Neuronal stem cell (in vitro differentiated cells): ENCODE data around the gene FMC1.
A peak's percentile ranks its signal among the peaks of the same experiment; 100 is the strongest.
"Not testable (repeated sequence)": the region's sequence is repeated elsewhere in the genome, so short reads cannot be mapped to it uniquely, and the experiment has no call there.

Source experiments
- DNase-seq: peaks from one replicate; pipeline ENCODE4 v3.0.0-alpha.2; 2013; ENCODE audit warnings: low spot score
- H2AFZ ChIP-seq: one replicate; pipeline ENCODE4 v1.6.1; 2013; ENCODE audit warnings: mild to moderate bottlenecking, low read length, inconsistent platforms
- H2AK5ac ChIP-seq: 2 replicates; pipeline ENCODE4 v1.6.1; 2013; ENCODE audit warnings: low read depth, mild to moderate bottlenecking, inconsistent platforms, low read length, moderate library complexity, mixed read lengths
- H2BK120ac ChIP-seq: 2 replicates; pipeline ENCODE4 v1.6.1; 2013; ENCODE audit warnings: low read depth, mild to moderate bottlenecking, inconsistent platforms, low read length, moderate library complexity, mixed read lengths
- H2BK12ac ChIP-seq: one replicate; pipeline ENCODE4 v1.6.1; 2013; ENCODE audit warnings: low read length, inconsistent platforms
- H2BK15ac ChIP-seq: 2 replicates; pipeline ENCODE4 v1.6.1; 2013; ENCODE audit warnings: mild to moderate bottlenecking, low read length, inconsistent platforms, mixed read lengths
- H2BK5ac ChIP-seq: one replicate; pipeline ENCODE4 v1.6.1; 2013; ENCODE audit warnings: inconsistent platforms, mild to moderate bottlenecking, low read length, moderate library complexity
- H3K14ac ChIP-seq: one replicate; pipeline ENCODE4 v1.6.1; 2013; ENCODE audit warnings: low read length, inconsistent platforms
- H3K18ac ChIP-seq: 2 replicates; pipeline ENCODE4 v1.6.1; 2013; ENCODE audit warnings: low read length, inconsistent platforms
- H3K23ac ChIP-seq: 2 replicates; pipeline ENCODE4 v1.6.1; 2013; ENCODE audit warnings: low read depth, mild to moderate bottlenecking, mixed read lengths, low read length, inconsistent platforms; ENCODE audit not compliant: poor library complexity
- H3K27ac ChIP-seq: replicated peaks from 3 replicates; pipeline ENCODE4 v1.5.1; 2013; ENCODE audit warnings: low read length, inconsistent platforms
- H3K27me3 ChIP-seq, 3 experiments: 2 replicates each; pipeline ENCODE4 v1.6.1; 2013; ENCODE audit warnings: low read length in 3 of 3, mild to moderate bottlenecking in 2 of 3, inconsistent platforms in 1 of 3, low read depth in 1 of 3, mixed read lengths in 1 of 3, moderate library complexity in 1 of 3; ENCODE audit not compliant: control insufficient read depth in 3 of 3, insufficient read depth in 3 of 3
- H3K36me3 ChIP-seq, 2 donors: replicated peaks in 1 of 2; 2 replicates each; pipeline ENCODE4 v1.6.1; 2013; ENCODE audit warnings: low read length in 2 of 2; ENCODE audit not compliant: control insufficient read depth in 2 of 2, insufficient read depth in 2 of 2
- H3K4ac ChIP-seq: 2 replicates; pipeline ENCODE4 v1.6.1; 2013; ENCODE audit warnings: inconsistent platforms, mild to moderate bottlenecking, low read length, moderate library complexity
- H3K4me1 ChIP-seq, 2 donors: 1 replicate in 1 of 2; 2 replicates in 1 of 2; pipeline ENCODE4 v1.6.1; 2013; ENCODE audit warnings: low read length in 2 of 2, low read depth in 1 of 2; ENCODE audit not compliant: control insufficient read depth in 2 of 2, insufficient read depth in 1 of 2
- H3K4me2 ChIP-seq: one replicate; pipeline ENCODE4 v1.6.1; 2013; ENCODE audit warnings: mild to moderate bottlenecking, low read length, inconsistent platforms; ENCODE audit not compliant: insufficient read depth, poor library complexity, severe bottlenecking
- H3K4me3 ChIP-seq, 2 donors: 2 replicates each; pipeline ENCODE4 v1.5.1; 2013; ENCODE audit warnings: low read length in 2 of 2, mild to moderate bottlenecking in 2 of 2, inconsistent platforms in 1 of 2, moderate library complexity in 1 of 2
- H3K79me1 ChIP-seq: one replicate; pipeline ENCODE4 v1.6.1; 2013; ENCODE audit warnings: low read depth, mild to moderate bottlenecking, inconsistent platforms, low read length, moderate library complexity
- H3K9ac ChIP-seq: one replicate; pipeline ENCODE4 v1.6.1; 2013; ENCODE audit warnings: mild to moderate bottlenecking, low read depth, low read length, inconsistent platforms; ENCODE audit not compliant: poor library complexity
- H3K9me3 ChIP-seq, 2 donors: replicated peaks in 1 of 2; 2 replicates each; pipeline versions ENCODE3 to v1.6.1; 2013; ENCODE audit warnings: low read length in 2 of 2, mild to moderate bottlenecking in 2 of 2, inconsistent platforms in 1 of 2, low read depth in 1 of 2, mixed read lengths in 1 of 2, moderate library complexity in 1 of 2; ENCODE audit not compliant: control insufficient read depth in 2 of 2, insufficient read depth in 1 of 2
- H4K8ac ChIP-seq: one replicate; pipeline ENCODE4 v1.6.1; 2013; ENCODE audit warnings: low read depth, mild to moderate bottlenecking, inconsistent platforms, low read length, moderate library complexity
- H4K91ac ChIP-seq: one replicate; pipeline ENCODE4 v1.6.1; 2013; ENCODE audit warnings: low read length, low read depth, mild to moderate bottlenecking, inconsistent platforms; ENCODE audit not compliant: poor library complexity
- WGBS, 2 donors: extraction: QIAGEN DNeasy Blood & Tissue Kit; methylation state at CpG; one replicate each; pipeline ENCODE4 v1.1.7; 2013; ENCODE audit warnings: missing lambda C conversion rate in 2 of 2, mixed read lengths in 1 of 2; ENCODE audit not compliant: insufficient read length in 2 of 2, insufficient replicate concordance in 1 of 2; ENCODE audit errors: extremely low coverage in 2 of 2; 5-methylcytosine and 5-hydroxymethylcytosine counted together

Gene FMC1

GRCh38 chr7:139351027-139351426, 9.9 kb downstream of the FMC1 start:
- H4K8ac ChIP-seq, result no peak overlapping the region
- peaks cover 3 to 65% of the 10 kb centered on the region in 2 donors for H3K36me3 ChIP-seq
- H3K18ac ChIP-seq, result no peak overlapping the region
- H3K23ac ChIP-seq, result no peak overlapping the region
- H3K4ac ChIP-seq, result no peak overlapping the region
- H2BK120ac ChIP-seq, result no peak overlapping the region
- H2BK15ac ChIP-seq, result no peak overlapping the region
- WGBS, 2 donors, result no CpG with 5 or more reads among the region's 2 CpGs
- H3K4me1 ChIP-seq, result no peaks in the 10 kb centered on the region
- no peaks in the 10 kb centered on the region for H3K27me3 ChIP-seq
- no peak overlapping the region for H4K91ac ChIP-seq
- H2BK5ac ChIP-seq, result no peak overlapping the region
- no peak overlapping the region for H3K9ac ChIP-seq
- no peak overlapping the region for H2AFZ ChIP-seq
- no peak overlapping the region for H3K27ac ChIP-seq
- no peak overlapping the region for H3K4me2 ChIP-seq
- H2BK12ac ChIP-seq, result no peak overlapping the region
- DNase-seq, result no peak
- no peak overlapping the region for H3K14ac ChIP-seq
- H3K4me3 ChIP-seq, result no peak overlapping the region
- no peaks in the 10 kb centered on the region for H3K9me3 ChIP-seq
- no peak overlapping the region for H2AK5ac ChIP-seq
- no peaks in the 10 kb centered on the region for H3K79me1 ChIP-seq

- H2BK5ac ChIP-seq, result no peak overlapping the region
- H3K4me3 ChIP-seq, result no peak overlapping the region
- no peaks in the 10 kb centered on the region for H3K27me3 ChIP-seq
- no CpG with 5 or more reads among the region's 2 CpGs for WGBS, 2 donors
- H4K91ac ChIP-seq, result no peak overlapping the region
- no peak overlapping the region for H3K23ac ChIP-seq
- H4K8ac ChIP-seq, result no peak overlapping the region
- H2AFZ ChIP-seq, result no peak overlapping the region
- peaks cover 0 to 33% of the 10 kb centered on the region in 2 donors for H3K36me3 ChIP-seq
- no peak overlapping the region for H2BK12ac ChIP-seq
- H3K4me1 ChIP-seq, result no peaks in the 10 kb centered on the region
- no peak for DNase-seq
- no peak overlapping the region for H3K9ac ChIP-seq
- H2BK120ac ChIP-seq, result no peak overlapping the region
- no peak overlapping the region for H3K4me2 ChIP-seq
- peaks cover 0 to 7% of the 10 kb centered on the region in 2 donors for H3K9me3 ChIP-seq
- peaks cover 2% of the 10 kb centered on the region for H3K79me1 ChIP-seq
- no peak overlapping the region for H3K27ac ChIP-seq
- no peak overlapping the region for H2AK5ac ChIP-seq
- H2BK15ac ChIP-seq, result no peak overlapping the region
- H3K4ac ChIP-seq, result no peak overlapping the region
- no peak overlapping the region for H3K14ac ChIP-seq
- no peak overlapping the region for H3K18ac ChIP-seq
Measured at GRCh38 chr7:139354729-139355128, 13.6 kb downstream of the FMC1 start.

GRCh38 chr7:139355320-139355719, 14.2 kb downstream of the FMC1 start:
- Histone ChIP-seq H3K36me3 (peaks cover 0 to 29% of the 10 kb centered on the region in 2 donors), H3K79me1 (peaks cover 2% of the 10 kb centered on the region)

GRCh38 chr7:139357729-139358506, 16.8 kb downstream of the FMC1 start:
- not testable (repeated sequence) for H3K9me3 ChIP-seq, DNase-seq, H3K4me2 ChIP-seq, H2BK15ac ChIP-seq, H3K79me1 ChIP-seq, H2BK5ac ChIP-seq, H3K23ac ChIP-seq, H2BK12ac ChIP-seq, H3K27me3 ChIP-seq, H3K14ac ChIP-seq, H2AFZ ChIP-seq, H3K4me1 ChIP-seq, H3K9ac ChIP-seq, H2BK120ac ChIP-seq, H4K91ac ChIP-seq, H4K8ac ChIP-seq, H3K27ac ChIP-seq, H3K18ac ChIP-seq, H3K4ac ChIP-seq, H2AK5ac ChIP-seq
- Histone ChIP-seq H3K36me3 (peaks cover 0 to 17% of the 10 kb centered on the region in 2 donors), H3K4me3 (peak overlapping the region in 1 of 2 donors; percentile 100)
- no CpG with 5 or more reads among the region's 27 CpGs for WGBS, 2 donors

More at GRCh38 chr7:139355320-139355719, 14.2 kb downstream of the FMC1 start:
- H2BK5ac ChIP-seq, result no peak overlapping the region
- no peak overlapping the region for H3K4me3 ChIP-seq
- no peak overlapping the region for H2BK15ac ChIP-seq
- DNase-seq, result no peak
- H3K9ac ChIP-seq, result no peak overlapping the region
- no peak overlapping the region for H3K23ac ChIP-seq
- no peak overlapping the region for H4K8ac ChIP-seq
- H2BK12ac ChIP-seq, result no peak overlapping the region
- no peak overlapping the region for H2AFZ ChIP-seq
- no peaks in the 10 kb centered on the region for H3K4me1 ChIP-seq
- no peak overlapping the region for H3K27ac ChIP-seq
- no peaks in the 10 kb centered on the region for H3K27me3 ChIP-seq
- H2BK120ac ChIP-seq, result no peak overlapping the region
- WGBS, 2 donors, result no CpG with 5 or more reads among the region's 1 CpG
- peaks cover 0 to 7% of the 10 kb centered on the region in 2 donors for H3K9me3 ChIP-seq
- H4K91ac ChIP-seq, result no peak overlapping the region
- H2AK5ac ChIP-seq, result no peak overlapping the region
- H3K4ac ChIP-seq, result no peak overlapping the region
- H3K14ac ChIP-seq, result no peak overlapping the region
- no peak overlapping the region for H3K4me2 ChIP-seq
- no peak overlapping the region for H3K18ac ChIP-seq
